HG02763 (cell line): Measurements from ENCODE around the gene NEK6.

Source experiments
- ATAC-seq: cut with Tn5 transposase; IDR thresholded peaks from one replicate; pipeline ENCODE4 v1.9.1; 2021; ENCODE audit warnings: mild to moderate bottlenecking, moderate library complexity; ENCODE audit not compliant: unreplicated experiment

Gene NEK6

DNA sequence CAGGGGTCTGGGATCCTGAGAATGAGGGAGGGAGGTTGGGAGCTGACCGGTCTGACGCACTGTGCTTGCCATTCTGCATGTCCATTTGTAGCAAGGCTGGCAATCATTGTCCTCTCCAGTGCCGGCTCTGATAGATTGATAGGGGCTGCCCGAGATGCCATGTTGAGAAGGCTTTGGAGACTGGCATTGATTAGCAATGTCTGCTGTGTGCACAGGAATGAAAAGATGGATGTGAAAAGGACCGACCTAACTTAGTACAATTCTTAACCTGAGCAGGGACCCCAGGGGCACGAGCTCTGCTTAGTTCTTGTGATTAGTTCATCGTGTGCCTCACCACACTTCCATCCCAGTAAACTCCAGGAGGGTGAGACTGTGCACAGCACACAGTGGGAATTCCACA is 17.0 kb downstream of the NEK6 start:
- ATAC-seq = no peak

DNA sequence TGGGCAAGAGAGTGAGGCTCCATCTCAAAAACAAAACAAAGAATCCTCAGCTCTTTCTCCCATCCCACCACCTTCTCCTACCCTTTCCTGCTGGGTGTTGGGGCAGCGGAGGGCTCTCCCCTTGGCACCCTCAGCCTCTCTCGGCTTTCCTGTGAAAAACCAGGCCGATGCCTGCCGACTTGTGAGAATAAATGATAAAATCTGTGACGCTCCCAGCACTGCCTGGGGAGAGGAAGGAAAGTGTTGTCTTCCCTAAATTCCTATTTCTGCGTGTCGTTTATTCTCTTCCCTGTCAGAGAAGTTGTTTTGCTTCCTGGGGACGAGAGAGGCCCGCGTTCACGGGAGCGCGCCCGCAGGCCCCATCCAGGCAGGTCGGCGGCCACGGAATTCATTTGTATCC is 19.7 kb downstream of the NEK6 start:
- no peak for ATAC-seq

DNA sequence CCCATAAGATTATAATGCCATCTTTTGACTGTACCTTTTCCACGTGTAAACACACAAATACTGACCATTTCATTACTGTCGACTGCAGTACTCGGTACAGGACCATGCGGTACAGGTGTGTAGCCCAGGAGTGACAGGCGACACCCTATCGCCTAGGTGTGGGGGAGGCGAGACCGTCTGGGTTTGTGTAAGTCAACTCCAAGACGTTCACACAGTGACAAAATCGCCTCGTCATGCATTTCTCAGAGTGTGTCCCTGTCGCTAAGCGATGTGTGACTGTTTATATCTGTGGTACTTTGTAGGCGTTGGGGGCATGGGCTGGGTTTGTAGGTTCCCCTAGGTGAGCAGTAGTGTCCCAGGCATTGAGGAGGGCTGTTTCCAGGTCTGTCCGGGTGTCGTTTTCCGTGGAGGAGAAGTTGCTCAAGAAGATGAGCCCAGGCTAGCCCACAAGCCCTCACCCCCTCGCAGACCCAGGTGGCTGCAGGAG is 20.3 kb downstream of the NEK6 start:
- ATAC-seq = no peak

DNA sequence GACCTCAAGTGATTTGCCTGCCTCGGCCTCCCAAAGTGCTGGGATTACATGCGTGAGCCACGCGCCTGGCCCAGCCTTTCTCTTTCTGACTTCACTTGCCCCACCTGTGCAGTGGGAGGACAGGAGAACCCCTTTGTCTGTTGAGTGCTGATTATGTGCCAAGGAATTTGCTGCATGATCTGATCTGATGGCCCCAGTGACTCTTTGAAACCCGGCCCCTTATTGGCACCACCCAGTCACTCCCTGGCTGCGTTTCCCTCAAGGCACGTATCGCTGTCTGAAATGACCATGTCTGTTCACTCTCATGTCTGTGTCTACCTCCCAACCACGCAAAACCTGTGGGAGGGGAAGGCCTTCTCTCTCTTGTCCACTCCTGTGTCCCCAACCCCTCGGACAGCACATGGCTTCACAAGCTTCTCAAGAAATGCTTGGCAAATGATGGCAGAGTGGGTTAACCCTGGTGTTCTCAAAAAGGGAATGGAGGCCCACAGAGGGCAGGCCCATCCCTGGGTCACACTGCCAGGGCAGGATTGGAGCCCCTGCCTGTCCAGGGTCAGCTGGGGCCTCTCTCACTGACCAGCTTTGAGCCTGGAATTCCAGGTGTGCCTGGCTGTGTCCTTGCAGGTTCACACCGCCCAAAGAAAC is 21.9 kb downstream of the NEK6 start:
- ATAC-seq = no peak

DNA sequence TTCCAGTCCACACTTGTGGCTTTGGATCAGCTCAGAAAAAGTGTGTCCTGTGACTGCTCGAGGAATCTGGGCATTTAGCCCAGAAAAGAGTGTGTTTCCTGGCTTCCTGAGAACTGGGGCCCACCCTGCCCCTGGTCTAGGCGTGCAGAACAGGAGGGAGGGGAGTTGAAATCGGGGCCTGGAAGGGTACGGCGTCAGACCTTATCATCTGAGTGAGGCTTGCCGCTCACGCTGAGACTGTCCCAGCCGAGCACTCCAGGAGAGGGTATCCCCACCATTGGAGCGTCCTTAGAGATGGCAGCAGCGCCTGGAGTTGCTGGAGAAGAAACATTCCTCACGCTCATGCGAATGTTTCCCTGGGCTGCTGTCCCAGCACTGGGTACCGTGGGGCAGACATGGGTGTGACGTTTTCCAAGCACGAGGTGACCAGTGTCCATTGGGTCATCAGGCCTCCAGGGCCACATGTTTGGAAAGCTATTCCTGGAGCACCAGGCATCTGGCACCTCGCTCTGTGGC is 22.5 kb downstream of the NEK6 start:
- no peak for ATAC-seq

DNA sequence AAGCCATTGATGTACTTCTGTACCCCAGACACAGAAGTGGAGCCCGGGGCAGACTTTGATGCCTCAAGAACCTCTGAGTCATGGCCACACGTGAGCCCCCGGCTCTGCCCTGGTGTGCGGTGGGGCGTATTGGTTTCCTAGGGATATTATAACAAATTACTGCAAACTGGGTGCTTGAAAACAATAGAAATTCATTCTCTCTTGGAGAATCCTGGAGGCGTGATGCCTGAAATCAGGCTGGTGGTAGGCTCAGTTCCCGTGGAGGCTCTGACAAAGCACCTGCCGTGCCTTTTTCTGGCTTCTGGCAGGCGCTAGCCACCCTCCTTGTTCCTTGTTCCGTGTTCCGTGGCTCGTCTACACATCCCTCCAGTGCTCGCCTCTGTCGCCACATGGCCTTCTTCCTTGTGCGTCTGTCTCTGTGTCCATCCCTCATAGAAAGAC is 24.2 kb downstream of the NEK6 start:
- no peak for ATAC-seq

DNA sequence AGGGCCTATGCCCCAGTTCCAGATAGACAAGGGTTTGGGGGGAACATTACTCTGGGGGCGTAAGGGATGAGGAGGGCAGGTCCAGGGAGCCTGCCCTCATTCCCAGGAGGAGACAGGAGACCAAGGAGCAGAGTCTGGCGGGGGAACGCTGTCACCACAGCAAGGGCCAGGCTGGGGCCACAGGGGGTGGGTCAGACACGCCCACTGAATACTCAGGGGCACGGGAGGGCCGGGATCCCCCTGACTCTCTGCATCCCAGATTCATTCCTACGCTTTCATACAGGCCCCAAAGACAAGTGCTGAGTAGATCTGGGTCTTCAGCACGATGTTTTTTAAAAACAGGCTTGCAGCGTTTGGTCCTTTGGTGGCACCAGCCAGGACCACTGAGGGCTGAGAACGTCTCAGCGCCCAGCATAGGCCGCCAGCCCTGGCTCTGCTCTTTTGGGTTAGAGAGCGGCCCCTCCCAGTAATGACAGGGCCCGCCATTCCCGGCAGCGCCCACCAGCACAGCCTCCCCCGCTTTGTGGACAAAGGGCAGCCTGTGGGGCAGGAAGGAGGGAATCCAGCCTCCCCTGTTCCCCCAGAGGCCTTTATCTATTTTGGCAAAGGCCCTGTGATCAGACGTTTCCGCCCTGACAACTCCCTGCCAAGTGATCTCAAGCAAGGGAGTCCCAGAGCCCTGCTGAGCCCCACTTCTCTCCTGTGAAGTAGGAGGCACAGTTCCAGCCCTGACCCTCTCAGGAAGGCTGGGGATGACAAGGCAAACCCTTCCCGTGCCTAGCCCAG is 24.9 kb downstream of the NEK6 start:
- ATAC-seq = no peak

DNA sequence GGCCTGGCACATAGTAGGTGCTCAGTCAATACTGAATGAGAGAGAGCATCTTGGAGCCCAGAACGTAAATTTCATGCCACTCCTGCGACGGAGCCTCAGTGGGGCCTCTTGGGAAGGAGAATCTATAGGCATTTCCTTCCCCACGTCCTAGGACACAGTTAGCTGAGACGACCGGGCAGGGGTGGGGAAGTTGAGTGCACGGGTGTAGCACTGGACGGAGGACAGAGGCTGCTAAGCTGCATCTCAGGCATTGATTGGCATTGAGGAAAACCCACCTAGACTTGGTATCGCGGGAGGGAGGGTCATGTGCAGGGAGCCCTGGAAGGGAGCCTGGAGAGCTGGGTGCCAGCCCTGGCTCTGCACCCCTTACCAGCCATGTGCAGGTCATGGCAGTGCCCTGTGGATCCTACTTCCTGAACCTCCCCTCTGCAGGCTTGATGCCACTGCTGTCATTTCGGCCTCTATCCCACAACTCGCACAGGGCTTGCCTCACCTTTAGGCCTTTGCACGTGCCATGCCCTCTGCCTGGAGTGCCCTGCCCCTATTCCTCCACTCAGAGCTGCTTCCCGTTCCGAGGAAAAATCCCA is 25.6 kb downstream of the NEK6 start:
- ATAC-seq = no peak

DNA sequence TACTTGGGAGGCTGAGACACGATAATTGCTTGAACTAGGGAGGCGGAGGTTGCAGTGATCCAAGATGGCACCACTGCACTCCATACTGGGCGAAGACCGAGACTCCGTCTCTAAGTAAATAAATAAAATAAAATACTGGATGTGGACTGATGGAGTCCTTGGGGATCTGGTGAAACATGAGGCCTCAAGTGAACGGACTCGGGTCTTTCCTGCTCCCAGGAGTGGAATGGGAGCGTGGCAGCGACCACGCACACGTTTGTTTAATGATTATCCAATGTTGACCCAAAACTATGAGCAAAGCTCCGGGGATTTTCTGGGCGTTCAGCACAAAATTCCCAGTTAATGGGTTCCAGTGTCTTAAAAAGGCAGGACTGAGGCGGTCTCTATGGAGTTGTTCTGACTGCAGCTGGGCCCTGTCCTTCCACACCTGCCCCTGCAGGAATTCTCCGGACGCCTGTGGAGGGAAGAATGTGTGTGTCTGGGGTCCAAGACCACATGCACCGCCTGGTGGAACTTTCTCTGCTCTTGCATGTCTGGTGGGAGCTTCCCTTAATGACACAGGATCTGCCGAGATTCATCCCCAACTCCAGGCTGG is 26.6 kb downstream of the NEK6 start:
- no peak for ATAC-seq

DNA sequence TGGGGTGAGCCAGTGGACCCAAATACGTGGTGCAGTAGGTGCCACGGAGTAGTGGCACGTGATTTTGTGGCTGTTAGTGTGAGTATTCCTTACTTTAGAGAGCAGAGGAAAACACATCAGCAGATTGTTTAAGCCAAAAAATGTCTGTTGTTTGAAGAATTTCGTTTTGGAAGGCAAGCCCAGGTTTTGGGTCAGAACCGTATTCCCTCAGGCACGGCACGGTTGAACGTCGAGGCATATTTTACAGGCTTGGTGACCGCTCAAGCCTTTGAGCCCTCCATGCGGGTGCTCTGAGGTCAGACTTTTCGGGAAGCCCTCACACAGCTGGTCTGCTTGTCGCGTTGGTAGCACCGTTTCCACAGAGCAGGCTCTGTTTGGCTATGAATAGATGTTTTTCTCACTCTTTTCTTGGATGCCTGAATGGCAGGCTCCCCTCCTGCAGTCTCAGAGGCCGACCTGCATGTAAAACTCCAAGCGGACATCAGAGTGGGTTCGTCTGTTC is 27.2 kb downstream of the NEK6 start:
- no peak for ATAC-seq

DNA sequence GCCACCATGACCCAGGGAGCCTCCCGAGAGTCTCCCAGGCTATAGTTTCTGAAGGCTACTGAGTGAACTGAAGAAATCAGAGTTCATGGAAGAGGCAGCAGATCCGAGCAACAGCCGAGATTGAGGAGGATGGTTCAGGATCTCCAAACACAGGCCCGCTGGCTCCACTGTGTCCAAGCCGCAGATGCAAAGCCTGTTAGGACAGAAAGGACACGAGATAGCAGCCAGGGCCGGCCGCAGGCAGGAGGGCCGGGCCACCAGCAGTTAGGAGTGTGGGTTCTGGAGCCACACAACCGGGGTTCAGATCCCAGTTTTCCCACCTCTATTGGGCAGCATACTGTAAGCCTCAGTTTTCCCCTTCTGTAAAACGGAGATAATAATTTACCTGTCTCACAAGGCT is 27.7 kb downstream of the NEK6 start:
- ATAC-seq = no peak

DNA sequence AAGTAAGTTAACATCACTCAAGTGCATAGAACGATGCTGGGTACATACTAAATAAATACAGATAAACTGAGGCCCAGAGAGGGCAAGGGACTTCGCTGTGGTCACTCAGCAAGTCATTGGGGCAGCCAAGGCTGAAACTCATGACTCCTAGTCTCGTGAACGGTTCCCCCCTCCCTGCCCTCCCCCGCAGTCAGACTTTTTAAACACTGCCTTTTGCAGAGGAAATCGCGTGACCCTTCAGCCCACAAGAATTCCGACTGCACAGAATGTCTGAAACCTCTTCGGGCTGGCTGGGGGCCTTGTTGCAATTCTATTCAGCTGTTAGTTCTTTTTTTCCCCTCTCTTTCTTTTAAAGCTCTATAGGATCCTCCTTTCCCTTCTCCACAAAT is 28.1 kb downstream of the NEK6 start:
- ATAC-seq = peak; percentile 23

DNA sequence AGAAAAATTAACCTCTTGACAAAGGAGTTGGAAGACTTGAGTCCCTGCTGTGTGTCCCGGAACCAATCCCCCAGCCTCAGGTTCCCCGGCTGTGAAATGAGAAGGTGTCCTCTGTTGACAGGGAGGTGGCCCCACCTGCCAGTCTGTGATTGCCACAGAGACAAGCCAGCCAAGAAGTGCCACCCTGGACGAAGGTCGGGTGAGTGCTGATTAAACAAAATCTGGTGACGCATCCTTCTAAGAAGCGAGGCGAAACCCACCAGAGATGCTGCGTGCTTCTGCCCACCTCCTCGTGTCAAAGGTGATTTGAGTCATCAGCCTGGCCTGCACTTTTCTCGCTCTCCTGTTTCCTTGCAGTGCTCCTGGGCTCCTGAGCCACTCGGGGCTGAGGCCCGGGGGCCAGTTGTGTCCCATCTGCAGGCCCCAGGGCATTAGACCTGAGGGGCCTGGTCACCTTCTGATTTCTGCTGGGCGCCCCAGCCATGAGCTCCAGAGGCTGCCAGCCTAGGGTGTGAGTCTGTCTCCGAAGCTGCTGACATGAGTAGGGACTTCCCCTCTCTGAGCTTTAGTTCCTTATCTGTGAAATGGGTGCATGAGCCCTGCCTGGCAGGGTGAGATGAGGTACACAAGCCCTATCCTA is 28.7 kb downstream of the NEK6 start:
- ATAC-seq = peak; percentile 35

DNA sequence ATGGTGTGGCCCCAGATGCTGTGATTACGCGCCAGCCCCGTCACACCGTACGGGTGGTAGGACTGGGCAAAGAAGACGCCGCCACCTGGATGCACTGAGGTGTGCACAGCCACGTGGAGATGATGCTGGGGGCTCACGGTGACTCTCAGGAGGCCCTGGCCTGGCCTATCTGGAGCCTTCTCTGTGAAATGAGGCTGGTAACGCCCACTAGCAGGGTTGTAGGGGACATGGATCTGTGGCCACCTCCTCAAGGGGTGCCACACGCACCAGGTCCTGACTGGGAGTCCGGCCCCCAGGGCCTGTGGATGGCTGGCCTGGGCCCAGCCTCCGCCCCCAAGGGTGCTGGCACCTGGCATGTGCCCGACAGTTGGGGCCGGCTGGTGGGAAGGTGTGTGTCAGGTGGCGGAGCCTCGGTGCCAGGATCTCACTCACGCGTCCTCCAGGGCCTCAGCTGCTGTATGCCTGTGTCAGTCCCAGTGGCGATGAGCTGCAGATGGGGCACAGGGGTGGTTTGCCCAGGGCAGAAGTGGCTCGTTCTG is 32.4 kb downstream of the NEK6 start:
- no peak for ATAC-seq

DNA sequence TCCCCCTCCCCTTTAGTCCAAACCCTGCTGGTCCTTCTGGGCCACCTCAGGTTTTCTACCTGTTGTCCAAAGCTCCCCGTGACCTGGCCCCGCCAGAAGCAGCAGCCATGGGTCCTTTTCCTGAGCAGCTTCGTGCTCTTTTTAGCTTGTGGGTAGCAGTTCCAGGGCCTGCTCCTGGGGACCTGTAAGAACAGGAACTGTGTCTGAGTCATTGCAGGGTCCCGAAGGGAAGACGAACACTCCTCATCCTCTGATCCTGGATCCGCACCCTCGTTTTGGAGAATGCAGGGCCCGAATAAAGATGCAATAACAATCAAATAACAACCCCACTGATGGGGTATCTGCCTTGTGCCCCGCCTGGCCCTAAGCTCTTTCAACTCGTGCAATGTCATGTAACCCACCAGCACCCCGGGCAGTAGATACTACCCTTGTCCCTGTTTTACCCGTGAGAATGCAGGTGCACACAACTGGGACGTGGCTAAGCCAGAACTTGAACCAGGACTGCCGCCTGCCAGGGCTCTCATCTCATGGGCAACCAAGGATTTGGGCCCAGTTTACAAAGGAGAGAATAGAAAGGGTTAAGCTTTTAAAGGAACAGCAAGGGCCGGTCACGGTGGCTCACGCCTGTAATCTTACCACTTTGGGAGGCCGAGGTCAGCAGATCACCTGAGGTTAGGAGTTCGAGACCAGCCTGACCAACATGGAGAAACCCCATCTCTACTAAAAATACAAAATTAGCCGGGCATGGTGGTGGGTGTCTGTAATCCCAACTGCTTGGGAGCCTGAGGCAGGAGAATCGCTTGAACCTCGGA is 33.2 kb downstream of the NEK6 start:
- ATAC-seq = no peak

DNA sequence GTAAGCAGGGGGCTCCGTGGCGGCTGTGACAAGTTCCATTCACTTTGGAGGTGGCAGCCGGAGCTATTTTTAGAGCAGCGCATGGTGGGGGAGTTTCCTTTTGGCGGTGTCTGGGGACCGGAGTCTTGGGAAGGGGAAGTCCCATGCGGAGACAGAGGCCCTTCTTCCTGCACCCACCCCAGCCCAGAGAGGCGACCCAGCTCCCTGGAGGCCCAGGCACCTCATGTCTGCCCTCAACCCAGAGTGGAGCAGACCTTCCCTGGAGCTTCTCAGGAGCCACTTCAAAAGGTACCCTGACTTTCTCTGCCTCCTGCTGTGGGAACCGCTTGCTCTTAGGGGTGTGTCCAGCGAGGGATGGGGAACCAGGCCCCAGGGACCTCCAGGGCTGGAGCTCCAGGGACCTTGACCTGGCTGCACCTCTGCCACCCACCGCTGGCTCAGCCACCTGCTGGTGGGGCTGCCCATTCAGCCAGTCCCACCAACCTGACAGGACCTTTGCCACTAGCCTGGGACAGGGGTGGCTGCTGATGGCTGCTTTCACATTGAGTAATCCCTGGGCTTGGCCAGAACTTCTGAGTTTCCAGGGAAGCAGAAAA is 34.1 kb downstream of the NEK6 start:
- peak; percentile 46 for ATAC-seq

DNA sequence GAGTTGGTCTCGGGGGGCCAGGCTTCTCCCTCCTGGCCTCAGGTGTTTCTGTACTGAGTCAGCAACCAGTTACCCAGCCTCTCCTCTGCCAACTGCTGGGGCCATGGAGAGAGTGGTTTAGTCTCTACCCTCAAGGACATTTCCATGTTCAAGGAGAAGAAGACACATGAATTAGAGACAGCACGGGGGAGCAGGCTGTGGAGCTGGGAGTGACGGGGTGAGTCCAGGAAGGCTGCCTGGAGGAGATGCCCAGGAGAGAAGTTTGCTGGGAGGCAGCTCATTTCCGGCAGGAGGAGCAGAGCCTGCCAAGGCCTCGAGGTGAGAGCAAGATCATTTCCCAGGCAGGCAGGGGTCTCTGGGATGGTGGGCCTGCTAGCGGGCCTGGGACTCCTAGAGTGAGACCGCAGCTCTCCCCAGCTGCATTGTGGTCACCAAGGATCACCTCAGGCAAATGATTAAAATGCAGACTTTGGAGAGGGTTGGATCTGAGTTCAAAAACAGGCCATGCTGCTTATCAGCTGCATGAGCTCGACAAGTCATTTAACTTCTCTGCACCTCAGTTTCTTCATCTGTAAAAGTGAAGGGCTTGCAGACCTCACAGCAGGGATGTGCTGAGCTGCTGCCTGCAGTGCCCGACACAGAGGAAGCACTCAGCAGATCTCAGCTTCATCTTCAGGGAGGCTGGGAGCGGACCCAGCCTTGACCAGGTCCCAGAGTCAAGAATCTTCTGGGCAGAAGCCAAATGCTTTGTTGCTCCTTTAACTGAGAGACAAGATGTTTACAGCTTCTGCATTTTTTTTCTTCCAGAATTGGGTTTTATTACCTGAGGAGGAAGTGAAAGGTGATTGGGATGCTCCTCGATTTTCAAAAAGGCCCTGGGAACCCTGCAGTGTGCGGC is 35.2 kb downstream of the NEK6 start:
- ATAC-seq = no peak
